ENCODE data around the gene RAD21L1.

Gene RAD21L1

GRCh38 chr20:1304710-1305515, 79.1 kb downstream of the RAD21L1 start:
- no peak for TF ChIP-seq CTCF (IDR thresholded peaks at IDR 0.05; ENCODE audit: insufficient read depth, low read depth, low read length, missing control alignments)
- no peak overlapping the region for H3K4me3 ChIP-seq (ENCODE audit: low read length)
- DNase-seq (ENCODE audit: low read depth), result no peak

Data from epithelial cell of esophagus (primary cell).